Measurements from ENCODE around the gene TAOK1.

DNA sequence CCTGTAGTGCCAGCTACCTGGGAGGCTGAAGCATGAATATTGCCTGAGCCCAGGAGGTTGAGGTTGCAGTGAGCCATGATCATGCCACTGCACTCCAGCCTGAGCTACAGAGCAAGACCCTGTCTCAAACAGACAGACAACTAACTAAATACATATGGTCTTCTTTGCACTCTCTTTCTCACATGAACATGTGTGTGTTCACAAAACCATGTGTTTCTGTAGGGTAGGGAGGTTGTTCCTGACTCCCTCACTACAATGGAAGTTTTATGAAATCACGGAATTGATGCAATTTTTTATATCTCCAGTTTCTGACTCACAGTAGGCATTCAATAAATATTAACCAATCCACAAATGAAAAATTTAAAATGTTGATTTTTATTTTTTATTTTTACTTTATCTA is 128.2 kb downstream of the TAOK1 start:
- TF ChIP-seq, protein P1, sequence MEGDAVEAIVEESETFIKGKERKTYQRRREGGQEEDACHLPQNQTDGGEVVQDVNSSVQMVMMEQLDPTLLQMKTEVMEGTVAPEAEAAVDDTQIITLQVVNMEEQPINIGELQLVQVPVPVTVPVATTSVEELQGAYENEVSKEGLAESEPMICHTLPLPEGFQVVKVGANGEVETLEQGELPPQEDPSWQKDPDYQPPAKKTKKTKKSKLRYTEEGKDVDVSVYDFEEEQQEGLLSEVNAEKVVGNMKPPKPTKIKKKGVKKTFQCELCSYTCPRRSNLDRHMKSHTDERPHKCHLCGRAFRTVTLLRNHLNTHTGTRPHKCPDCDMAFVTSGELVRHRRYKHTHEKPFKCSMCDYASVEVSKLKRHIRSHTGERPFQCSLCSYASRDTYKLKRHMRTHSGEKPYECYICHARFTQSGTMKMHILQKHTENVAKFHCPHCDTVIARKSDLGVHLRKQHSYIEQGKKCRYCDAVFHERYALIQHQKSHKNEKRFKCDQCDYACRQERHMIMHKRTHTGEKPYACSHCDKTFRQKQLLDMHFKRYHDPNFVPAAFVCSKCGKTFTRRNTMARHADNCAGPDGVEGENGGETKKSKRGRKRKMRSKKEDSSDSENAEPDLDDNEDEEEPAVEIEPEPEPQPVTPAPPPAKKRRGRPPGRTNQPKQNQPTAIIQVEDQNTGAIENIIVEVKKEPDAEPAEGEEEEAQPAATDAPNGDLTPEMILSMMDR (IDR thresholded peaks at IDR 0.05) = no peak
- TF ChIP-seq EZH2 (IDR thresholded peaks at IDR 0.05; ENCODE audit: borderline replicate concordance, insufficient read depth, low read depth, low read length, poor library complexity, severe bottlenecking) = no peak

Data from B cell (primary cell).